ENCODE measurements around the gene LRMDA. TPM values are rescaled to one million over a fixed set of nuclear protein-coding genes. Genes with fewer than 3 reads are reported as not detected.

The LRMDA gene
- total RNA-seq, 4 donors from 2014 or later: 12.0 to 15.9 (median 13.9) TPM

GRCh38 chr10:75406462-75407223 is 24.8 kb upstream of the LRMDA start:
- TF ChIP-seq, protein P1, sequence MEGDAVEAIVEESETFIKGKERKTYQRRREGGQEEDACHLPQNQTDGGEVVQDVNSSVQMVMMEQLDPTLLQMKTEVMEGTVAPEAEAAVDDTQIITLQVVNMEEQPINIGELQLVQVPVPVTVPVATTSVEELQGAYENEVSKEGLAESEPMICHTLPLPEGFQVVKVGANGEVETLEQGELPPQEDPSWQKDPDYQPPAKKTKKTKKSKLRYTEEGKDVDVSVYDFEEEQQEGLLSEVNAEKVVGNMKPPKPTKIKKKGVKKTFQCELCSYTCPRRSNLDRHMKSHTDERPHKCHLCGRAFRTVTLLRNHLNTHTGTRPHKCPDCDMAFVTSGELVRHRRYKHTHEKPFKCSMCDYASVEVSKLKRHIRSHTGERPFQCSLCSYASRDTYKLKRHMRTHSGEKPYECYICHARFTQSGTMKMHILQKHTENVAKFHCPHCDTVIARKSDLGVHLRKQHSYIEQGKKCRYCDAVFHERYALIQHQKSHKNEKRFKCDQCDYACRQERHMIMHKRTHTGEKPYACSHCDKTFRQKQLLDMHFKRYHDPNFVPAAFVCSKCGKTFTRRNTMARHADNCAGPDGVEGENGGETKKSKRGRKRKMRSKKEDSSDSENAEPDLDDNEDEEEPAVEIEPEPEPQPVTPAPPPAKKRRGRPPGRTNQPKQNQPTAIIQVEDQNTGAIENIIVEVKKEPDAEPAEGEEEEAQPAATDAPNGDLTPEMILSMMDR (IDR thresholded peaks at IDR 0.05): no peak
- ATAC-seq (ENCODE audit: low FRiP score) (no peak), DNase-seq (ENCODE audit: low spot score) (no peak)

DNA sequence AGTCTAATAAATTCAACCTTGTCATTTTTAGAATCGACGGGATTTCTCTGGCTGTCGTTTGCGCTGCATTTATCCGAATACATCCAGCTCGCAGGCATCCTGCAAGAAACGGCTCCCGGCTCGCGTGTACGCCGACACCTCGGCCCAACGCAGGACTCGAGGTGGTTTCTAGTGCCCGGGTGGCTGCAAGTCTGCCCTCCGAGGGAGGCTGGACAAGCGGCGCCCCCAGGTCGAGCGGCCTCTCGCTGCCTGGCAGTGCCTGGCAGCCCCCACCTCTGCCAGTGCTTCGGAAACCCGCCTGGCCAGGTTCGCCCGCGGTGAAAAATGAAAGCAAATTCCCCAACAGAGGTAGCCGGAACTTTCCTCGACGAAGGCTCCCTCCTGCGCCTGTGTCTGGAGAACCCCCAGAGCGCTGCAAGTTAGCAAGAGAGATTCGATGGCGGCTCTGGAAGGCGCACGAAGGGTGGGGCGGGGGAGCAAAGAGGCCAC is 24.2 kb upstream of the LRMDA start:
- TF ChIP-seq, protein P1 (IDR thresholded peaks at IDR 0.05): no peak
- DNase-seq (ENCODE audit: low spot score) (no peak), ATAC-seq (ENCODE audit: low FRiP score) (no peak)

DNA sequence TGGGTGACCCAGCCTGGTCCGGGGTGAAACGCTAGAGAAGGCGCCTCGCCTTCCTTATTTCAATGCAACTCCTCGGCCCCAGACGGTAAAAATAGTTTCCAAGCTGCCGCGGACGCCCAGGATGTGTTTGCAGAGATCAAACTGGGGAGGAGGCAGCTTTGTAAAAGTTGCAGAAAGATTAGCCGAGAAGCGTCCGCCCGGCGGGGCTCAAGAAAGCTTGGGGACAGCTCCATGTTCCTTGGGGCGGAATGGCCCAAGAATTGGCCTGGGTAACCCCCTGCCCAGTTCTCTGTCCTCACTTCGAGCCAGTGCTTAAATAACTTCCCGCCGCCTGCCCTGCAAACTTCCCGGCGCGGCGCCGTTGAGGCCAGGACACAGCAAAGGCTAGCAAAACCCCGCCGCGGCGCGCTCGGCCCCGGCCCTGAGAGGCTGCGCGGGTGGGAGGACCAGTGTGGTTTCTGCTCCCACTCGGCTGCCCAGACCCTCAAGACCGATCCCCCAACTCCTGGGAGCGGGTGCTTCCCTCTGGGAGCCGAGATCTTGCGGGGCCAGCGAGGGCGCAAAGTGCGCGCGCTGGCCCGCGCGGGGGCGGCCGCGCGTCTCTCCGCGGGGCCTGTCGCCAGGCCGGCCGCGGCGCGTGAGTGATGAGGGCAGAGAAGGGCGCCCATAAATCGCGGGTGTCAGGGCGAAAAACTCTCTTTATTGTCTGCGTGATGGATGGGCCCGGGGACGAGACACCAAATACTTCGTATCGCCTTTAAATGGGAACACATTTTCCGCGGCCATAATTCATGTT is 23.5 kb upstream of the LRMDA start:
- ATAC-seq (ENCODE audit: low FRiP score) (peak; percentile 6), DNase-seq (ENCODE audit: low spot score) (no peak)
- TF ChIP-seq, protein P1 (IDR thresholded peaks at IDR 0.05): no peak

DNA sequence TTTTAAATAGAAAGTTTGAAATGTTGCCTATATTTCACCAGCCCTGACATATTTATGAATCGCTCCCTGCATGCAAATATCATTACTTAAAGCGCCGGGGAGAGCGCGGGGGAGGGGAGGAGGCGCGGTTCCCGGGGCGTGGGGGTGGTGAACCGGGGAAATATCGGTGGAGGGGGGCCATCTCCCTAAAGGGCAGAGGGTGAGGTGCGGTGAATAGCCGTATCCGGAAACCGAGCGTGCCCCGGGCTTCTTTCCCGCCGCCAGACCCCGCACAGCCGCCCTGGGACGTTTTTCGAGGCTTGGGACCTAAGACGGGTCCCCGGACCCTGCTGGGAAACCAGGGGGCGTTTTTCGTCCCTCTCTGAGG is 22.9 kb upstream of the LRMDA start:
- ATAC-seq (ENCODE audit: low FRiP score): no peak

DNA sequence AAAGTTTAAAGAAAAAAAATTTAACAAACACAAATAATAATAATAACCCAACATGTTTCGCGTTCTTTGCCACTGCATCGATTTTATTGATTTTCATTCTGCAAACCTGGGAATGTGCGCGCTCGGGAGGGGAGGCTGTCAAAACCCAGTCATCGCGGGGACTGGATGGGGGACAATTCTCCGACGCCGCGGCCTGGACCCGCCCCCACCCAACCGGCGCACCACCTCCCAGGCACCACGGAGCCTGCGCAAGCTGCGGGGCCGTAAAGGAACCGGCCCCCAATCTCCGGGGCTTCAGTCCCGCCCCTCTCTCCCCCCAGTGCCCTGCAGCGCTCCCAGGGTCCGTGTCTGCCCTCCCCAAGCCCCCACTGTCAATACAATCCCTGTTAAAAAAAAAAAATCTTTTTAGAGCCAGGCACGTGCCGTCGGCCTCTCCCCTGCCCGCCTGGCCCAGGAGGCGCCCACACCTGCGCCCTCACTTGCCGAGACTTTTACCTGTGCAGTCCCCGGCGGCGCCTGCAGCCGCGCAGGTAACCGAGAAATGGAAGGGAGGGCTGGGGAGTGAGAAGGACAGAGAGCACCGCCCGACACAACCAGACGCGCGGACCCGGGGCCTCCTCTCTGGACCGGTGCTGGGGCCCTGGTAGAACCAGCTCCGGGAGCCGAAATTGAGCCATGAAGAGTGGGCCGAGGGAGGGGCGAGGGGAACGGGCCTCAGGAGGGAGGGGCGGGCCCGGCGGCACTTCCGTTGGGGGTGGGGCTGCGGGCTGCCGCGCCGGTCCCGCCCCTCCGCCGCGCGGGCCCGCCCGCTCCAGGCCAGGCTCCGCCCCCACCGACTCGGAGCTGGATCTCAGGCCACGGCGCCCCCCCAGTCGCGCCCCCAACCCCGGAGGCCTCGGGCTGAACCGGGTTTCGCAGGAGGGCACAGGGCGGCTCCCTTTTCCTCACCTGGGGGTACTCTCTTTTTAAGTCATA is 22.2 kb upstream of the LRMDA start:
- TF ChIP-seq, protein P1 (IDR thresholded peaks at IDR 0.05): no peak
- DNase-seq (ENCODE audit: low spot score) (no peak), ATAC-seq (ENCODE audit: low FRiP score) (peak; percentile 76)

More for the DNA sequence above, 22.9 kb upstream of the LRMDA start:
- DNase-seq (ENCODE audit: low spot score): no peak
- TF ChIP-seq, protein P1 (IDR thresholded peaks at IDR 0.05): no peak

DNA sequence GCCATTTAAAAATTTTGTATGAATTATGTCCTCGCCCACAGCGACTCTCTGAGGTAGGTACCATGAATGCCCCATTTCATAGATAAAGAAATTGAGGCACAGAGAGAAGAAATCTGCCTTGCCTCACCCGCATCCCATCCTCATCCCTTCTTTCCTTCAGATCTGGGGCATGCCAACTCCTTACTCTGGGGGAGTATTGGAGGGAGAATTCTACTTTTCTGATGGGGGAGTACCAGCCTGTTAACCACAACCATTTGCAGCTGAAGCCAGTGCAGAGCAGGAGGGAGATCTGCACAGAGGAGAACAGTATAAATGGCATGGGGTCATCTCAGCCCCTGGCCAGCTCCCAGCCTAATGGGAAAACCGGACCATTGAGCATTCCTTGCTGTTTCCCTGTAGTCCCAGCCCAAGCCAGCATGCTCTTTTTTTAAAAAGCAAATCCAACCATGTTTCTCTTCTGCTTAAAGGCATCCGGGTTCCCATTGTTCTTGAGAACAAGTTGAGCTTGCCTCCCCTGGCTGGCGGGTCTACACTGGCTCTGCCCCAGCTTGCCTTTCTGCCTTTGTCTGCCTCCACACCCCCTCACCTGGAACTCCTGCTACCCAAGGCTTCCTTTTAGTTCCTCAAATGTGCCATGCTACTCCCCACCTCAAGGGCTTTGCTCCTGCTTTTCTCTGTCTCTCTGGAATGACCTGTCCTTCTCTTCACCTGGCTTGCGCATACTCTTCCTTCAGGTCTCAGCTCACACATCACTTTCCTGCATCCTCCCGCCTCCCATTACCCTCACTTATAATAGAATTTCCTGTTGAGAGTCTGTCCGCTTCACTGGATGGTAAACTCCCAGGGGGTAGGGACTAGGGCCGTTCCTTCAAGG is 21.1 kb upstream of the LRMDA start:
- TF ChIP-seq, protein P1 (IDR thresholded peaks at IDR 0.05): no peak
- ATAC-seq (ENCODE audit: low FRiP score) (no peak), DNase-seq (ENCODE audit: low spot score) (no peak)

Data from omental fat pad (tissue), 4 donors.